HFF-Myc (cell line): ENCODE data around the gene SCCPDH.

Experiments
- DNase-seq: peaks from one replicate; pipeline ENCODE4 v3.0.0-alpha.2; 2011; ENCODE audit warnings: low read depth; ENCODE audit errors: extremely low read depth
- H3K4me3 ChIP-seq: replicated peaks from 2 replicates; pipeline ENCODE4 v1.5.1; 2011; ENCODE audit warnings: low read depth, mild to moderate bottlenecking, control low read depth, low read length
- CTCF ChIP-seq: IDR thresholded peaks from 2 replicates; pipeline ENCODE4 v1.5.1; 2012; ENCODE audit warnings: mild to moderate bottlenecking, low read depth, low read length, control low read depth; ENCODE audit errors: missing control alignments

SCCPDH gene

GRCh38 chr1:246695136-246695535 is 29.1 kb upstream of the SCCPDH start:
- H3K4me3 ChIP-seq, result no peak overlapping the region
- TF ChIP-seq CTCF, result no peak
- no peak for DNase-seq

GRCh38 chr1:246695666-246696065 is 28.5 kb upstream of the SCCPDH start:
- DNase-seq, result no peak
- no peak for TF ChIP-seq CTCF
- no peak overlapping the region for H3K4me3 ChIP-seq

DNA sequence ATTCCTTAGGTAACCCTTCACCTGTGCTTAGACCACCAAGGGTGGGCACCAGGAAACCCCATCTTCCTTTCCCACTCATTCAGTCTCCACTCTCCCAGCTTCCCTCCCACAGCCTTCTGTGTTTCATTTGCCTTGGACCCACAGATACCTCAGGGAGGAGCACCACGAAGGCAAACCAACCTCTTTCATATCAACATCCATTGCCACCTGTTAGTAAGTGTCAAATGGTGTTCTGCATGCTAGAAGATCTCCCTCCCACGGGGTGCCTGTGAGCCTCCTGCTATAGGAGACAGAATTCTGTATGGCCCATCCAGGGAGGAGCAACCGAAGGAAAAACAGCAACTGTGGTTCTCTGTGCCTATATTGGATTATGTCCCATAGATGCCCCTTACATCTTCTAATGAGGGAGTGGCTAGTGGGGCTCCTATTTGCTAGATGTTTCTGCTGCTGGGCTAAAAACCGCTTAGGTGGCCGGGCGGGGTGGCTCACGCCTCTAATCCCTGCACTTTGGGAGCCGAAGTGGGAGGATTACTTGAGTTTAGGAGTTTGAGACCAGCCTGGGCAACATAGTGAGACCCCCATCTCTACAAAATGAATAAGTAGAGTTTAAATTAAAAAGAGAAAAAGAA is 25.6 kb upstream of the SCCPDH start:
- DNase-seq, result no peak
- TF ChIP-seq CTCF, result no peak
- no peak overlapping the region for H3K4me3 ChIP-seq

GRCh38 chr1:246699095-246699735 is 25.0 kb upstream of the SCCPDH start:
- peak; percentile 88 for TF ChIP-seq CTCF
- H3K4me3 ChIP-seq, result no peak overlapping the region
- peak; percentile 78 for DNase-seq

DNA sequence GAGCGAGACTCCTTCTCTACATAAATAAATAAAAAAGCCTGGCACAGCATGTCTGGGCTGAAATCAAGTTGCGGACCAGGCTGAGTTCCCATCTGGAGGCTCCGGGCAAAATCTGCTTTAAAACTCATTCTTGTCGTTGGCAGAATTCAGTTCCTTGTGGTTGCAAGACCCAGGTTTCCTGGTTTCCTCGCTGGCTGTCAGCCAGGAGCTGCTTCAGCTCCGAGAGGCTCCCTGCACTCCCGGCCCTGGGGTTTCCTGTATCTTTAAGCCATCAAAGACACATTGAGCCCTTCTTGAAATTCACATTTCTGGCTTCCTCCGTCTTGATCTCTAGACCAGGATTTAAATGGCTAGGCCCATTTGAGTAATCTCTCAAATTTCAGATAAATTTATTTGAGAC is 20.6 kb upstream of the SCCPDH start:
- no peak for DNase-seq
- H3K4me3 ChIP-seq, result no peak overlapping the region
- TF ChIP-seq CTCF, result no peak

DNA sequence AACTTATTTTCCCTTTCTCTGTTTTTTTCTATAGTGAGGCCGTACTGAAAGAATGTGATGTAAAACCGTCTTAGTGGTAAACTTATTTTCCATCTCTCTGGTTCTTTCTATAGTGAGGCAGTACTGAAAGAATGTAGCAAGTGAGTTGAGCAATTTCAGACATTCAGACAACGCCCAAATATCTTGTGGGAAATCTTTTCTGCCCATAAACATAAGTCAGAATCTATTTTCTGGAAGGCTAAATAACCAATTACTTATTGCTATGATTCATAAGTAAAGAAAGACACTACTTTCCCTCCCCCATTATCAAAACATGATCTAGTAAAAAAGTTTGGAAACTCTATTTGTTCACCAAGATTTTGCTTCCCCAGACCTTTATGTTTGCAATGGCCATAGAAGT is 18.8 kb upstream of the SCCPDH start:
- no peak for TF ChIP-seq CTCF
- peak; percentile 40 for DNase-seq
- no peak overlapping the region for H3K4me3 ChIP-seq
